GM12878 (cell line): Measurements from ENCODE around the gene DMD. TPM values are rescaled to one million over a fixed set of nuclear protein-coding genes. Genes with fewer than 3 reads are reported as not detected.

Experiments
- ATAC-seq: fragments of 200-7000 bp; cut with Tn5 transposase; 3 replicates; pipeline ENCODE4 v1.9.1; 2020; ENCODE audit warnings: mild to moderate bottlenecking, moderate library complexity
- BruUV-seq: library from RNA; stranded (reverse); fragments of 400-500 nt; replicated peaks from 2 replicates; lab custom pipeline; 2021; lab: Mats Ljungman, UMichigan
- CTCF ChIA-PET: fragments of 300-600 bp; sonication (Branson Sonifier 250); formaldehyde crosslinking; extraction: SDS; loops from one replicate; lab custom pipeline; 2021; ENCODE audit warnings: inconsistent platforms; lab: Yijun Ruan, JAX
- POLR2A ChIA-PET: fragments of 350-600 bp; formaldehyde crosslinking; extraction: SDS; loops from one replicate; lab custom pipeline; 2021; ENCODE audit warnings: inconsistent platforms; lab: Charles Lee
- RAD21 ChIA-PET: fragments of 300-600 bp; sonication (Branson Sonifier 250); formaldehyde crosslinking; loops from one replicate; lab custom pipeline; 2023; ENCODE audit warnings: antibody characterized with exemption; ENCODE audit not compliant: unreplicated experiment; lab: Charles Lee
- SMC1A ChIA-PET: fragments of 300-600 bp; sonication (Branson Sonifier 250); formaldehyde crosslinking; loops from one replicate; lab custom pipeline; 2023; ENCODE audit not compliant: unreplicated experiment, uncharacterized antibody; lab: Charles Lee
- DNase-seq: peaks from one replicate; pipeline ENCODE4 v3.0.0-alpha.2; 2011; ENCODE audit warnings: low read depth, low spot score
- FAIRE-seq: peaks from 3 replicates; lab custom pipeline; 2011; peaks lifted over from hg19 to GRCh38; lab: Jason Lieb, UNC
- H2AFZ ChIP-seq: 2 replicates; pipeline ENCODE4 v1.6.0; 2011; ENCODE audit warnings: low read depth, low read length, control low read depth; ENCODE audit not compliant: control insufficient read depth
- H3K27ac ChIP-seq: 2 replicates; pipeline ENCODE4 v1.5.1; 2011; ENCODE audit warnings: control low read depth; ENCODE audit not compliant: control insufficient read depth, insufficient read depth
- H3K27me3 ChIP-seq, 2 experiments: replicated peaks in 1 of 2; 2 replicates each; pipeline versions ENCODE4 v1.6.0 to v1.6.1; 2011; ENCODE audit warnings: low read length in 1 of 2; ENCODE audit not compliant: control insufficient read depth in 2 of 2, insufficient read depth in 2 of 2
- H3K36me3 ChIP-seq, 2 experiments: 2 replicates each; pipeline ENCODE4 v1.5.1; 2011; ENCODE audit warnings: low read length in 1 of 2; ENCODE audit not compliant: control insufficient read depth in 2 of 2, insufficient read depth in 2 of 2
- H3K4me1 ChIP-seq: 2 replicates; pipeline ENCODE4 v1.6.1; 2011; ENCODE audit warnings: mild to moderate bottlenecking, low read length, moderate library complexity, mixed read lengths; ENCODE audit not compliant: control insufficient read depth, insufficient read depth
- H3K4me2 ChIP-seq: 2 replicates; pipeline ENCODE4 v1.6.0; 2011; ENCODE audit warnings: control low read depth; ENCODE audit not compliant: control insufficient read depth, insufficient read depth
- H3K4me3 ChIP-seq: fragments of 200-600 bp; sonication (generic); 2 replicates; pipeline ENCODE4 v1.5.1; 2016
- H3K79me2 ChIP-seq: 2 replicates; pipeline ENCODE4 v1.6.0; 2011; ENCODE audit warnings: low read length; ENCODE audit not compliant: control insufficient read depth, insufficient read depth
- H3K9ac ChIP-seq: 2 replicates; pipeline ENCODE4 v1.8.0; 2011; ENCODE audit warnings: low read length, control low read depth, mixed read lengths; ENCODE audit not compliant: control insufficient read depth, insufficient read depth
- H3K9me3 ChIP-seq: replicated peaks from 3 replicates; pipeline ENCODE4 v1.5.1; 2011; ENCODE audit warnings: mild to moderate bottlenecking, low read length; ENCODE audit not compliant: control insufficient read depth, insufficient read depth
- H4K20me1 ChIP-seq: 2 replicates; pipeline ENCODE4 v1.6.0; 2011; ENCODE audit not compliant: control insufficient read depth, insufficient read depth
- CHD2 ChIP-seq: IDR thresholded peaks from 2 replicates; pipeline ENCODE4 v1.6.1; 2011; ENCODE audit warnings: low read depth, low read length, improper control_type of control experiment, borderline replicate concordance
- CREM ChIP-seq: IDR thresholded peaks from 2 replicates; pipeline ENCODE4 v1.6.1; 2014; ENCODE audit warnings: antibody characterized with exemption, low read depth
- DPF2 ChIP-seq: fragments of 450-650 bp; IDR thresholded peaks from 2 replicates; pipeline ENCODE4 v1.6.1; 2017; ENCODE audit warnings: mild to moderate bottlenecking
- EGR1 ChIP-seq, 2 experiments: IDR thresholded peaks; 1 replicate in 1 of 2; 2 replicates in 1 of 2; pipeline ENCODE4 v1.6.1; 2011 to 2012; ENCODE audit warnings: low read depth in 2 of 2, low read length in 2 of 2, borderline replicate concordance in 1 of 2, mild to moderate bottlenecking in 1 of 2, moderate library complexity in 1 of 2
- GABPA ChIP-seq: IDR thresholded peaks from 2 replicates; pipeline ENCODE4 v1.6.1; 2014; ENCODE audit warnings: antibody characterized with exemption, low read depth, mild to moderate bottlenecking, inconsistent platforms
- MTA2 ChIP-seq: fragments of 450-650 bp; IDR thresholded peaks from 2 replicates; pipeline ENCODE4 v1.6.1; 2016; ENCODE audit warnings: low read depth, mild to moderate bottlenecking, moderate library complexity
- MXI1 ChIP-seq: fragments of 150-350 bp; IDR thresholded peaks from 2 replicates; pipeline ENCODE4 v1.6.1; 2011; ENCODE audit warnings: low read depth, mild to moderate bottlenecking, inconsistent platforms, low read length, improper control_type of control experiment
- MYC ChIP-seq: IDR thresholded peaks from 2 replicates; pipeline ENCODE4 v1.6.1; 2011; ENCODE audit warnings: mild to moderate bottlenecking, low read length, moderate library complexity, inconsistent platforms; ENCODE audit not compliant: insufficient read depth, insufficient replicate concordance, insufficient read length, severe bottlenecking
- NFYB ChIP-seq: IDR thresholded peaks from 2 replicates; pipeline ENCODE4 v1.6.1; 2011; ENCODE audit warnings: low read depth, mild to moderate bottlenecking, low read length, improper control_type of control experiment, moderate library complexity; ENCODE audit not compliant: insufficient read depth
- RAD51 ChIP-seq: fragments of 450-650 bp; IDR thresholded peaks from 2 replicates; pipeline ENCODE4 v1.6.1; 2016; ENCODE audit warnings: moderate library complexity, mild to moderate bottlenecking, inconsistent platforms
- RB1 ChIP-seq: fragments of 450-650 bp; formaldehyde crosslinking; IDR thresholded peaks from 2 replicates; pipeline ENCODE4 v1.6.1; 2017; ENCODE audit warnings: mild to moderate bottlenecking, borderline replicate concordance
- SMAD5 ChIP-seq: IDR thresholded peaks from 2 replicates; pipeline ENCODE4 v1.6.1; 2016; ENCODE audit warnings: antibody characterized with exemption, low read depth
- SMC3 ChIP-seq: IDR thresholded peaks from 2 replicates; pipeline ENCODE4 v1.6.1; 2011; ENCODE audit warnings: low read length, improper control_type of control experiment, borderline replicate concordance
- SRF ChIP-seq, 2 experiments: IDR thresholded peaks; 2 replicates each; pipeline ENCODE4 v1.6.1; 2011; ENCODE audit warnings: low read depth in 2 of 2, low read length in 2 of 2, mild to moderate bottlenecking in 1 of 2, moderate library complexity in 1 of 2
- TAF1 ChIP-seq: IDR thresholded peaks from 2 replicates; pipeline ENCODE4 v1.6.1; 2011; ENCODE audit warnings: mild to moderate bottlenecking, low read depth, low read length, borderline replicate concordance
- ZZZ3 ChIP-seq: IDR thresholded peaks from 2 replicates; pipeline ENCODE4 v1.6.1; 2011; ENCODE audit warnings: low read depth; ENCODE audit not compliant: control insufficient read depth, insufficient read length
- WGBS: methylation state at CpG from one replicate; pipeline ENCODE4 v1.1.6; 2016; ENCODE audit warnings: low lambda C conversion rate; ENCODE audit not compliant: insufficient replicate concordance, insufficient coverage; ENCODE audit errors: missing lambda C conversion rate; 5-methylcytosine and 5-hydroxymethylcytosine counted together
- in situ Hi-C: fragments of 300-500 bp; cut with MboI; formaldehyde crosslinking; loops from 9 replicates; pipeline ENCODE4 v1.14.3; 2018; ENCODE audit warnings: mixed read lengths
- intact Hi-C: fragments of 100-400 bp; cut with micrococcal nuclease; formaldehyde crosslinking; loops from one replicate; pipeline ENCODE4 v1.14.2; 2022; ENCODE audit not compliant: unreplicated experiment
- polyA plus RNA-seq, 11 experiments: library from polyadenylated mRNA; depleted of rRNA in 4 of 11; unstranded in 6 of 11; stranded (reverse) in 5 of 11; fragments of >200 nt; fragmentation: Nextera tagmentation in 4 of 11; fragmentation: Illumina TruSeq in 1 of 11; extraction: Ambion mirVana in 4 of 11; extraction: Trizol in 1 of 11; gene quantifications; 1 replicate in 1 of 11; 2 replicates in 10 of 11; pipeline versions ENCODE4 v1.2.1 to v1.2.3, GENCODE V29; 2011 to 2016; ENCODE audit warnings: inconsistent platforms in 2 of 11, missing spikeins in 2 of 11, low read depth in 1 of 11
- total RNA-seq, 4 experiments: library from RNA; depleted of rRNA in 3 of 4; stranded (reverse); fragments of >200 nt in 3 of 4; fragmentation: Illumina TruSeq in 1 of 4; extraction: Trizol in 1 of 4; gene quantifications; 2 replicates each; pipeline versions ENCODE4 v1.2.1 to v1.2.3, GENCODE V29; 2013 to 2021
- TF ChIP-seq, protein P1 (sequence below): fragments of 450-650 bp; IDR thresholded peaks from 2 replicates; pipeline ENCODE4 v1.6.1; 2016; ENCODE audit warnings: mild to moderate bottlenecking

DMD gene
- total and polyA plus RNA-seq, 10 of the 15 experiments (the other 5 are each of a cell fraction or from before 2014, with no cell fraction given), result 1.4 to 24.3 (median 4.3) TPM

DNA sequence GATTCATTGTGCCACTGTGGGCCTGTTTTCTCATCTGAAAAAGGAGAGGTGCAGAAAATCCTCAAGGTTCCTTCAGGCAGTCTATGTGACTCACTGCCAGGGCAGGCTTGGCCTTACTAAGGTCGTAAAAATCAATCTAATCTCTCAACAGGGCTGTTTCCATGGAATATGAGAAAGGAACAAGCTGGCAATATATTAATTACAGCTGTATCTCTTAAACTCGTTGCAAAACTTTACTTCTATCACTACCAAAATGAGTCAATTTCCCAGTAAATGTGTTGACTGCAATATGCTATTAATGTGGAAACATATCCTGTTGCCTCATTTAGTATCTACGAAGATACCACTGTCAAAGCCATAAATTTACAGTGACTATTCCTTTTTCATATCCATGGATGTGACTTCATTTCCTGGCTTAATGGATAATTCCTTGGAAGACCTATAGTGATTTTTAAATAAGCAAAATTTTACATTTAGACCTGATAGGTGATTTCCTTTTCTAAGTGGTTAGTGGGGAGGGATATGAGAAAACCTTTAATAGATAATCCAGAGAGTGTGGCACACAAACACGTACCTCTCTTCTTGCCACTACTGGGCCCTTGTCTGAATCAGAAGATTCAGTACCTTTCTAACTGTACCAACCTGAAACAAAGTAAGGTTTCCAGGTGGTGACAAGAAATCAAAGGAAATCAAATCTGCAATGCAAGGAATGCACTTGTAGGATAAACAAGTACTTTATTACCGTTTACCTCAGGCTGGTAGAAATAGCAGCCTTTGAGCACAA, 2012.1 kb downstream of the DMD start:
- in situ Hi-C loops (no loop called here), intact Hi-C loops (no loop called here)
- H3K4me3 ChIP-seq, result no peak overlapping the region
- FAIRE-seq (no peak), DNase-seq (no peak), ATAC-seq (no peak)
- WGBS, result 22% methylated on average over 5 of the region's 5 CpGs
- no peaks in the 10 kb centered on the region for H3K36me3 ChIP-seq
- no peaks in the 10 kb centered on the region for H3K9me3 ChIP-seq
- H3K27me3 ChIP-seq, result no peaks in the 10 kb centered on the region
- H3K4me1 ChIP-seq, result no peaks in the 10 kb centered on the region
- no TSS peak for BruUV-seq
- H4K20me1 ChIP-seq, result no peaks in the 10 kb centered on the region
- ChIA-PET CTCF (no interaction called here), SMC1A (interaction anchor here (1.1 to 2.3 kb wide), 2 partner anchors 27 to 162 kb away, joined by 3 to 11 read pairs; no protein-coding TSS in a partner anchor), RAD21 (no interaction called here), POLR2A (no interaction called here)
- H2AFZ ChIP-seq, result no peak overlapping the region
- no peak overlapping the region for H3K9ac ChIP-seq
- TF ChIP-seq, protein P1, sequence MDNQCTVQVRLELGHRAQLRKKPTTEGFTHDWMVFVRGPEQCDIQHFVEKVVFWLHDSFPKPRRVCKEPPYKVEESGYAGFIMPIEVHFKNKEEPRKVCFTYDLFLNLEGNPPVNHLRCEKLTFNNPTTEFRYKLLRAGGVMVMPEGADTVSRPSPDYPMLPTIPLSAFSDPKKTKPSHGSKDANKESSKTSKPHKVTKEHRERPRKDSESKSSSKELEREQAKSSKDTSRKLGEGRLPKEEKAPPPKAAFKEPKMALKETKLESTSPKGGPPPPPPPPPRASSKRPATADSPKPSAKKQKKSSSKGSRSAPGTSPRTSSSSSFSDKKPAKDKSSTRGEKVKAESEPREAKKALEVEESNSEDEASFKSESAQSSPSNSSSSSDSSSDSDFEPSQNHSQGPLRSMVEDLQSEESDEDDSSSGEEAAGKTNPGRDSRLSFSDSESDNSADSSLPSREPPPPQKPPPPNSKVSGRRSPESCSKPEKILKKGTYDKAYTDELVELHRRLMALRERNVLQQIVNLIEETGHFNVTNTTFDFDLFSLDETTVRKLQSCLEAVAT, result no peak
- TF ChIP-seq SRF (IDR thresholded peaks at IDR 0.05; ENCODE audit: low read depth in 2 of 2, low read length in 2 of 2) (no peak), MYC (no peak), NFYB (no peak), GABPA (no peak), MXI1 (no peak), SMC3 (no peak), ZZZ3 (no peak), RB1 (no peak), EGR1 (IDR thresholded peaks at IDR 0.05; ENCODE audit: borderline replicate concordance in 1 of 2, low read depth in 2 of 2, low read length in 2 of 2) (no peak), MTA2 (no peak), CHD2 (no peak), TAF1 (no peak), CREM (no peak), SMAD5 (no peak), RAD51 (no peak), DPF2 (no peak)
- no peak overlapping the region for H3K4me2 ChIP-seq
- H3K27ac ChIP-seq, result no peak overlapping the region
- H3K79me2 ChIP-seq, result no peaks in the 10 kb centered on the region
